GM20431 (cell line): ENCODE measurements around the gene CCHCR1.

Experiments used
- in situ Hi-C: fragments of 300-500 bp; cut with MseI, MboI; formaldehyde crosslinking; loops from one replicate; pipeline ENCODE4 v1.15.0; 2020; ENCODE audit warnings: low sequenced_read_pairs; ENCODE audit not compliant: unreplicated experiment

The CCHCR1 gene

GRCh38 chr6:31114970-31115849 lies 42.4 kb downstream of the CCHCR1 start:
- in situ Hi-C loops, result no loop called here

GRCh38 chr6:31114541-31114878 lies 43.1 kb downstream of the CCHCR1 start, which contains the start of gene PSORS1C1:
TSS of gene PSORS1C1 (plus strand) at chr6:31114800. CDS start at chr6:31129633, 14,833 bp downstream.
- in situ Hi-C loops, result no loop called here

DNA sequence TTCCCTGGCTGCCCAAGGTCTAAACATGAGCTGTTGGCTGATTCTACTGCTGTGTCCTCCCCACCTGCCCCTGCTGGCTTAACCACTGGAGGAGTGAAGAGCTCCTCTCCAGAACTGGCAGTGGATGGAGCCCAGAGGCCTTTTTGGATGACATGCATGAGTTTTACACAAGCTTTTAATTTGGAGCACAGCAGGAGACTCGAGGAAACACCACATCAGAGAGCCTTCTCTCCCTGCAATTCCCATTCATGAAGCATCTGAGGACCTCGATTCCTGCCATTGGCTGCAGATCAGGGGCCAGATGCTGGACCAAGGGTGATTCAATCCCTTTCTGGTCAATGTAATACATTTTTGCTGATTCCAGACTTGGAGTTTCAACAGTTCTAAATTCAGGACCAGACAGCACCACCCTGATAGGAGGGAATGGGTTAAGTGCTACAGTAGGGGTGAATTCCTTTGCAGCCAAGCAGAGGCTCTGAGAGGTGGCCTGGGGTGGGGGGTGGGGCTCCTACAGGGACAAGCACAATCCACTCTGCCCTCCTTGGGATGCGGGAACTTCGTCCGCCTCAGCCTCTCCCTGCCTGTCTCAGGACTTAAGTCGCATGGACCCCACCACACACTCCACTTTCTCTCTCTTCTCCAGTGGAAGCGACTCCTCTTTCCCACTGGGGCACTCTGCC lies 43.6 kb downstream of the CCHCR1 start:
- in situ Hi-C loops, result no loop called here

GRCh38 chr6:31112478-31112877 lies 45.1 kb downstream of the CCHCR1 start, which contains the start of gene C6orf15:
TSS of gene C6orf15 (minus strand) at chr6:31112575. CDS start at chr6:31112555, 20 bp downstream.
- in situ Hi-C loops, result no loop called here

DNA sequence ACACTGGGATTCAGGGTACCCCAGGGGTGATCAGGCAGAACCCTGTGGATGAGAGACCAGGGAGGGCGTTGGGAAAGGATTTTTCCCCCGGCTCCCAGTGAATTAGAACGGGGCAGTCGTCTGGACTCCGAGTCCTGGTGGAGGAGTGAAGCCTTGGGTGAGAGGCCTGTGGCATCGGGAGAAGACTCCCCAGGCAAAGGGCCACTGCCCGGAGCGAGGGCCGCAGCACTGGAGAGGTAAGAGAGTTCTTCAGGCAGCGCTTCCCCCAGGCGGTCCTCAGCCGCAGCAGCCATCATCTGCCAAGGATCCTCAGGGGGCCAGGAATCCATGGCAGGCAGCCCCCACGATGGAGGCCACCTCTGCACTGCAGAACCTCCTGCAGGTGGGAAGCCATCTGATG lies 45.9 kb downstream of the CCHCR1 start:
- in situ Hi-C loops, result no loop called here

GRCh38 chr6:31110825-31111582 lies 46.6 kb downstream of the CCHCR1 start:
- in situ Hi-C loops, result no loop called here

DNA sequence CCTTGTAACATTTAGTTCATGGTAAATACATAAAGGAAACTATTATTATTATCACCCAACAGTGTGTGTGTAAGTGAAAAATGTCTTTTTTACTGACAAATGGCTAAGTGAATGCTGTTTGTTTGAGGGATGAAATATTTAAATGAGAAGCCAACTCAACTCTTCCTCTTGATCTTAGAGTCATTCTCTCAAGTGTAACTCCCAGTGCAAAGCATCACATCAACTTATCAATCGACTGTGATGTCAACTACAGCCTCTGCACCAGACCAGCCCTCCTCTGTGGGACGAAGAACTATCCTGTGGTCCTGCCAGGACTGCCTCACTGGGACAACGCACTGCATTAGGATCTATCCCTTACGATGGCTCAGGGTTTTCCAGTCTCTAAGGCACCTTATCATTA lies 50.5 kb downstream of the CCHCR1 start:
- in situ Hi-C loops, result no loop called here

GRCh38 chr6:31103136-31103535 lies 54.5 kb downstream of the CCHCR1 start:
- in situ Hi-C loops, result no loop called here

DNA sequence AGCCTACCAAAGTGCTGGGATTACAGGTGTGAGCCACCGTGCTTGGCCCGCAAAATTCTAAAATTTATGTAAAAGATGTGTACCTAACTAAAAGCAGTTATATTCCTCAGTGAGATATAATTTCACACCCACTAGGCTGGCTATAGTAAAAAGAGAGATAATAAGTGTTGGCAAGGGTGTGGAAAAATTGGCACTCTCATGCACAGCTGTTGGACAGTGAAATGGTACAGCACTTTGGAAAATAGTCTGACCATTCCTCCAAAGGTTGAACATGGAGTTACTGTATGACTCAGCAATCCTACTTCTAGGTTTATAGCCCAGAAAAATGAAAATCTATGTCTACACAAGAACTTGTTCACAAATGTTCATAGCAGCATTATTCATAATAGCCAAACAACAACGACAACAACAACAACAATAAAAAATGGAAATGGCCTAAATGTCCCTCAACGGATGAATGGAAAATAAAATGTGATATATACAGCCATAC lies 59.1 kb downstream of the CCHCR1 start:
- in situ Hi-C loops, result no loop called here

- in situ Hi-C loops, result no loop called here
These were observed 60.9 kb downstream of the CCHCR1 start for GRCh38 chr6:31096656-31097055.

DNA sequence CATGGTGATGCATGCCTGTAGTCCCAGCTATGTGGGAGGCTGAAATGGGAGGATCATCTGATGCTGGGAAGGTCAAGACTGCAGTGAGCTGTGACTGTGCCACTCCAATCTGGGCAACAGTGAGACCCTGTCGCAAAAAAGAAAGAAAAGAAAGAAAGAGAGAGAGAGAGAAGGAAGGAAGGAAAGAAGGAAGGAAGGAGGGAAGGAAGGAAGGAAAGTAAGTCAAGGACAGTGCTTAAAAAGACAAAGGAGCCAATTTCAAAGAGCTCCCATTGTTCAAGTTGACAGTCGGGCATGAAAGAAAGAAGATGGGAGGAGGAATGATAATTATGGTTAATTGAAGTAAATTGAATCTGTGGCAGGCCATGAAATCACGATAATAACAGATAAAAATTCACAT lies 61.4 kb downstream of the CCHCR1 start:
- in situ Hi-C loops, result no loop called here

DNA sequence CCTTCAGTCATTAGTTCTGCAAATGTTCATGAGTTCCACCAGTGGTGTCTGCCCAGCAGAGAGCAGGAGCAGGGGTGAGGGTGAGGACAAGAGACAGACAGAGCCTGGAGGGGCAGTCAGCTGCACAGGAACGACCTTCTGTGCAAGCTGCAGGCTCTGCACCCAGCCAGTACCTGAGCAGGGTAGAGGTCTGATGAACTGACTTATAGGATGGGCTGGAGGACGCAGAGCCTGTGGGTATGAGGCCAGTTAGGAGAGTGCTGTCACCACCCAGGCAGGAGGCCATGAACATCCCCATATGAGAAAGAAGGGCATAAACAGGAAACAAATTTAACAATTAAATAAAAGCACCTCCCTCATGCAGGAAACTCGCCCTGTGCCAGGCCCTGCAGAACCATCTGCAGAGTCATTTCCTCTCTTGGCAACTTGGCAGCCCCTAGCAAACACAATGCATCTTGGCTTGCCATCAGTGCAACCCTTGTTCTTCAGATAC lies 63.2 kb downstream of the CCHCR1 start:
- in situ Hi-C loops, result no loop called here

DNA sequence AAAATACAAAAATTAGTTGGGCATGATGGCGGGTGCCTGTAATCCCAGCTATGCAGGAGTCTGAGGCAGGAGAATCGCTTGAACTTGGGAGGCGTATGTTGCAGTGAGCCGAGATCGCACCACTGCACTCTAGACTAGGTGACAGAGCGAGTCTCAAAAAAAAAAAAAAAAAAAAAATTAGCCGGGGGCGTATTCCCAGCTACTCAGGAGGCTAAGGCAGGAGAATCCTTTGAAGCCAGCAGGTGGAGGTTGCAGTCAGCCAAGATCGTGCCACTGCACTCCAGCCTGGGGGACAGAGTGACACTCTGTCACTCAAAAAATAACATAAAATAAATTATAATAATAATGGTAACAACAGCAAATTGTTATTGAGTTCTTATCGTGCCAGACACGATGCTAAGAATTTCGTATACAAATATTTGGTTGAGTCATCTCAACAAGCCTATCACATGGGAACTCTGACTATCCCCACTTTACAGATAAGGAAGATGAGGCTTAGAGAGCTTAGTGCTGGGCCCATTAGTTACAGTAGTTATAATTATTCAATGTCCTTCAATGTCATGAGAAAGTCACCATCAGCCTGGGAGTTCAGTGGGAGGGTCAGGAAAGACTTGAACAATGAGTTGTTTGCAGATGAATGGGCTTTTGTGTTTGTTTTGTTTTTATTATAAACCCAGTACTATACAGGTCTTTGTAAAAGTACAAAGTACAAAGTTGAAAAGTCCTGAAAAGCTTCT lies 64.7 kb downstream of the CCHCR1 start:
- in situ Hi-C loops, result no loop called here
